ENCODE results near the gene TUBGCP6. TPM values are rescaled to one million over a fixed set of nuclear protein-coding genes. Genes with fewer than 3 reads are reported as not detected.

The TUBGCP6 gene
- total and polyA plus RNA-seq, 2 experiments from 2014 or later, result 26.2 to 31.5 TPM

DNA sequence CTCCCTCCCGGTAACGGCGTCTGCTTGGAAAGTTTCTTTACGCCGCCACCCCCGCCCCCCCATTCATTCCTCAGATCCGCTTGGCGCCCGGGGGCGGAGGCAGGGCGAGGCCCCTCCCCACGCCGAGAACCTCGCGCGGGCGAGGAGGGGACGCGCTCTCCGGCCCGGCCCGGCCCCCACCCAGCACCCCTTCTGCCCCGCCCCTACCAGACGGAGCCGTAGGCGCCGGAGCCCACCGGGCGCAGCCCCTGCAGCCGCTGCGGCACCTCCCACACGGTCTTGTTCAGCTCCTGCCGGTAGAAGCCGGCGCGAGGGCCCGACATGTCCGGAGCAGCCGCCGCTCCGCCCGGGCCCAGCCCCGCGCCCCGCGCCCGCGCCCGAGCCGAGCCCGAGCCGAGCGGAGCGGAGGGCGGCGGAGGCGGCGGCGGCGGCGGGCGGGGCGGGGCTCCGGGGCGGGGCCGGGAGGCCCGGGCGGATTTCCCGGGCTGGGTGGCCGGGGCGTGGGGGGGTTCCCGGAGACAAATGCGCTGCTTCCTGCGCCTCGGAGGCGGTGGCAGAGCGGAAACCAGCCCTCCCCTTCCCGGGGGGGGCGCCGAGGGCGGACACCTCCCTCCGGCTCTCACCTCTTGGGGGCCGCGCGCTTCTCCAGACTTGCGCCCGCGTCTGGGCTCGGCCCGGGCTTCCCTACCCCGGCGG lies 25.3 kb upstream of the TUBGCP6 start, which contains the start of gene MAPK11:
Gene MAPK11 (minus strand): TSS at position 411 of the 696 bp plus-strand sequence. CDS start 88 bp downstream, at position 323.
- peaks cover 28% of the 10 kb centered on the region for H3K27me3 ChIP-seq
- H3K79me2 ChIP-seq, result no peaks in the 10 kb centered on the region
- H3K4me1 ChIP-seq (ENCODE audit: insufficient read depth), result peaks cover 34% of the 10 kb centered on the region
- H4K20me1 ChIP-seq (ENCODE audit: insufficient read depth, poor library complexity, severe bottlenecking), result peaks cover under 1% of the 10 kb centered on the region
- TF ChIP-seq, protein P1, sequence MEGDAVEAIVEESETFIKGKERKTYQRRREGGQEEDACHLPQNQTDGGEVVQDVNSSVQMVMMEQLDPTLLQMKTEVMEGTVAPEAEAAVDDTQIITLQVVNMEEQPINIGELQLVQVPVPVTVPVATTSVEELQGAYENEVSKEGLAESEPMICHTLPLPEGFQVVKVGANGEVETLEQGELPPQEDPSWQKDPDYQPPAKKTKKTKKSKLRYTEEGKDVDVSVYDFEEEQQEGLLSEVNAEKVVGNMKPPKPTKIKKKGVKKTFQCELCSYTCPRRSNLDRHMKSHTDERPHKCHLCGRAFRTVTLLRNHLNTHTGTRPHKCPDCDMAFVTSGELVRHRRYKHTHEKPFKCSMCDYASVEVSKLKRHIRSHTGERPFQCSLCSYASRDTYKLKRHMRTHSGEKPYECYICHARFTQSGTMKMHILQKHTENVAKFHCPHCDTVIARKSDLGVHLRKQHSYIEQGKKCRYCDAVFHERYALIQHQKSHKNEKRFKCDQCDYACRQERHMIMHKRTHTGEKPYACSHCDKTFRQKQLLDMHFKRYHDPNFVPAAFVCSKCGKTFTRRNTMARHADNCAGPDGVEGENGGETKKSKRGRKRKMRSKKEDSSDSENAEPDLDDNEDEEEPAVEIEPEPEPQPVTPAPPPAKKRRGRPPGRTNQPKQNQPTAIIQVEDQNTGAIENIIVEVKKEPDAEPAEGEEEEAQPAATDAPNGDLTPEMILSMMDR (IDR thresholded peaks at IDR 0.05; ENCODE audit: poor library complexity), result no peak
- TF ChIP-seq EZH2phosphoT487 (IDR thresholded peaks at IDR 0.05; ENCODE audit: low read depth, severe bottlenecking, unreplicated experiment) (no peak), EZH2 (IDR thresholded peaks at IDR 0.05; ENCODE audit: borderline replicate concordance) (no peak)
- no peaks in the 10 kb centered on the region for H3K36me3 ChIP-seq (replicated peaks; ENCODE audit: insufficient read depth, low read depth)
- H2AFZ ChIP-seq, result peak within 1 kb of the TSS; percentile 45
- no peaks in the 10 kb centered on the region for H3K9me3 ChIP-seq (ENCODE audit: low read depth)
- peak within 1 kb of the TSS; percentile 29 for H3K4me3 ChIP-seq
- peak; percentile 53 for DNase-seq (ENCODE audit: low spot score)
- peak within 1 kb of the TSS; percentile 99 for H3K4me2 ChIP-seq
- WGBS (ENCODE audit: low lambda C conversion rate, missing lambda C conversion rate), result 1% methylated on average over 11 of the region's 92 CpGs
- H3K9me2 ChIP-seq (replicated peaks; ENCODE audit: insufficient read depth), result no peaks in the 10 kb centered on the region
- no peak within 1 kb of the TSS for H3K27ac ChIP-seq

DNA sequence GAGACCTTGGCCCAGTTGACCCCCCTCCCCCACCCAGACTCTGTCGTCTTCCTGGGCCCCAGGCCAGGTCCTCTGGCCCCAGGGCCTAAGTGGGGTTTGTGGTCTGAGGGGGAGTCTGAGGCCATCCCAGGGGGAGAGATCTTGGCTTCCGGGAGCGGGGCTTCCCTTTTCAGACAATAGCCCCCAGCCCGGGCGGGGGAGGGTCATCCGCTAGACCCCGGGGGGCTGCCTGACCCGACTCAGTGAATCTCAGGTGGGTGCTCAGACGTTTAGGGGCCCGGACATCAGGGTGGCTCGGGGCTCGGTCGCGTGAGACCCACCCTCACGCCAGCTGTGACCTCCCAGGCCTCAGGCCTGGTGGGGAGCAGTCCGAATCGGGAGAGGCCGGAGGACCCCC lies 24.7 kb upstream of the TUBGCP6 start:
- Histone ChIP-seq H2AFZ (no peak overlapping the region), H4K20me1 (ENCODE audit: insufficient read depth, poor library complexity, severe bottlenecking) (no peaks in the 10 kb centered on the region), H3K79me2 (no peaks in the 10 kb centered on the region), H3K27me3 (peaks cover 28% of the 10 kb centered on the region), H3K9me2 (replicated peaks; ENCODE audit: insufficient read depth) (no peaks in the 10 kb centered on the region), H3K4me2 (peak overlapping the region; percentile 99), H3K4me1 (ENCODE audit: insufficient read depth) (peaks cover 34% of the 10 kb centered on the region), H3K4me3 (no peak overlapping the region), H3K9me3 (ENCODE audit: low read depth) (no peaks in the 10 kb centered on the region), H3K36me3 (replicated peaks; ENCODE audit: insufficient read depth, low read depth) (no peaks in the 10 kb centered on the region), H3K27ac (no peak overlapping the region)
- TF ChIP-seq, protein P1 (IDR thresholded peaks at IDR 0.05; ENCODE audit: poor library complexity), result no peak
- TF ChIP-seq EZH2phosphoT487 (IDR thresholded peaks at IDR 0.05; ENCODE audit: low read depth, severe bottlenecking, unreplicated experiment) (no peak), EZH2 (IDR thresholded peaks at IDR 0.05; ENCODE audit: borderline replicate concordance) (peak; percentile 28)
- DNase-seq (ENCODE audit: low spot score), result no peak
- 39% methylated on average over 13 of the region's 18 CpGs for WGBS (ENCODE audit: low lambda C conversion rate, missing lambda C conversion rate)

DNA sequence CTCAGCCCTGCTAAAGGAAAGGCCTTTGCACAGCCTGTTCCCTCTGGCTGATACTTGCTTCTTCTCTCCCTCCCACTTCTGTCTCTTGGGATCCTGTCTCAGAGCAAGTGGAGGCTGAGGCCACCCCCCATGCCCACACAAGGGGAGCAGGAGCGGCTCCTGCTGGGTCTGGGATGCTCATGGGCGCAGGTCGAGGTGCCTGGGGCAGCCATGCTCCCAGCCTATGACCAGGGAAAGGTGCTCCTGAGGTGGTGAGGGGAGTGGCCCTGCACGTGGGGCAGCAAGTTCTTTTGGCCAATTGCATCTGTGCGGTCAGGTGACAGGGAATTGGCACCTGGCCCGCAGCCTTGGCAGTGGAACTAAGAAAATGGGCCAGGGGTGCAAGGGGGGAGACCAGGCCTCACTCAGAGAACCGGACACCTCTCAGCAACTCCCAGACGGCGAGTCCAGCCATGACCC lies 23.9 kb upstream of the TUBGCP6 start:
- no peaks in the 10 kb centered on the region for H3K79me2 ChIP-seq
- no peaks in the 10 kb centered on the region for H3K9me2 ChIP-seq (replicated peaks; ENCODE audit: insufficient read depth)
- H3K4me3 ChIP-seq, result no peak overlapping the region
- no peak for DNase-seq (ENCODE audit: low spot score)
- no peak overlapping the region for H2AFZ ChIP-seq
- no peak overlapping the region for H3K27ac ChIP-seq
- no peaks in the 10 kb centered on the region for H3K36me3 ChIP-seq (replicated peaks; ENCODE audit: insufficient read depth, low read depth)
- peaks cover 28% of the 10 kb centered on the region for H3K27me3 ChIP-seq
- no peaks in the 10 kb centered on the region for H3K9me3 ChIP-seq (ENCODE audit: low read depth)
- peaks cover 34% of the 10 kb centered on the region for H3K4me1 ChIP-seq (ENCODE audit: insufficient read depth)
- no peak overlapping the region for H3K4me2 ChIP-seq
- H4K20me1 ChIP-seq (ENCODE audit: insufficient read depth, poor library complexity, severe bottlenecking), result no peaks in the 10 kb centered on the region
- TF ChIP-seq EZH2 (IDR thresholded peaks at IDR 0.05; ENCODE audit: borderline replicate concordance) (no peak), EZH2phosphoT487 (IDR thresholded peaks at IDR 0.05; ENCODE audit: low read depth, severe bottlenecking, unreplicated experiment) (no peak)
- TF ChIP-seq, protein P1 (IDR thresholded peaks at IDR 0.05; ENCODE audit: poor library complexity), result no peak
- 66% methylated on average over 9 of the region's 9 CpGs for WGBS (ENCODE audit: low lambda C conversion rate, missing lambda C conversion rate)

Data from hepatocyte (in vitro differentiated cells).